ENCODE measurements around the gene ZFYVE27. TPM values are rescaled to one million over a fixed set of nuclear protein-coding genes. Genes with fewer than 3 reads are reported as not detected.

The ZFYVE27 gene
- total RNA-seq: 8.5 and 14.4 TPM in 2 replicates

GRCh38 chr10:97736902-97737769 is at the start of gene ZFYVE27:
Gene ZFYVE27, plus strand, starts transcription at chr10:97737128. Its CDS starts 1,350 bp downstream, at chr10:97738478.

GRCh38 chr10:97713339-97713825 is 23.5 kb upstream of the ZFYVE27 start, which contains the start of gene MARVELD1:
Gene MARVELD1, plus strand, starts transcription at chr10:97713730. Its CDS starts 147 bp downstream, at chr10:97713877.

GRCh38 chr10:97771913-97772823 is 35.2 kb downstream of the ZFYVE27 start, which contains the start of gene SFRP5:
Gene SFRP5, minus strand, starts transcription at chr10:97771999. Its CDS starts 166 bp downstream, at chr10:97771833.

Other genes with a start within 250 kb of the ZFYVE27 start
- 85.4 and 88.3 TPM in 2 replicates for gene MMS19, start 238.7 kb upstream of the ZFYVE27 start, total RNA-seq
- 36.5 and 38.1 TPM in 2 replicates for gene UBTD1, start 238.2 kb upstream of the ZFYVE27 start, total RNA-seq
- 0.54 TPM in 1 of 2 replicates, not detected in the other for gene ANKRD2, start 164.3 kb upstream of the ZFYVE27 start, total RNA-seq
- 0.72 TPM in 1 of 2 replicates, not detected in the other for gene HOGA1, start 152.7 kb upstream of the ZFYVE27 start, total RNA-seq
- not detected in 2 replicates for gene C10orf62, start 147.4 kb upstream of the ZFYVE27 start, total RNA-seq
- gene MORN4, start 103.6 kb upstream of the ZFYVE27 start, total RNA-seq: 3.2 and 9.6 TPM in 2 replicates
- 18.4 and 25.9 TPM in 2 replicates for gene PI4K2A, start 96.5 kb upstream of the ZFYVE27 start, total RNA-seq
- gene AVPI1, start 49.9 kb upstream of the ZFYVE27 start, total RNA-seq: 5.1 and 13.4 TPM in 2 replicates
- 30.7 and 43.3 TPM in 2 replicates for gene MARVELD1, start 23.4 kb upstream of the ZFYVE27 start, total RNA-seq
- gene SFRP5, start 34.9 kb downstream of the ZFYVE27 start, total RNA-seq: 0.90 and 6.6 TPM in 2 replicates
- gene GOLGA7B, start 112.7 kb downstream of the ZFYVE27 start, total RNA-seq: not detected in 2 replicates

Measured in cardiac atrium fibroblast (primary cell).